Nephron progenitor cell (in vitro differentiated cells): ENCODE measurements around the gene CDC42.

Experiments
- DNase-seq: peaks from one replicate; pipeline ENCODE4 v3.0.0; 2021
- H3K27ac Mint-ChIP-seq: 2 replicates; pipeline ENCODE4 v1.8.0; 2021; ENCODE audit warnings: mild to moderate bottlenecking, moderate library complexity, mixed read lengths
- H3K27me3 Mint-ChIP-seq: 2 replicates; pipeline ENCODE4 v1.8.0; 2021; ENCODE audit warnings: mild to moderate bottlenecking, low read depth, mixed read lengths; ENCODE audit not compliant: poor library complexity
- H3K36me3 Mint-ChIP-seq: 2 replicates; pipeline ENCODE4 v1.8.0; 2021; ENCODE audit warnings: low read depth, mixed read lengths
- H3K4me1 Mint-ChIP-seq: 2 replicates; pipeline ENCODE4 v1.8.0; 2021; ENCODE audit warnings: mixed read lengths
- H3K4me3 Mint-ChIP-seq: 2 replicates; pipeline ENCODE4 v1.8.0; 2021; ENCODE audit warnings: mild to moderate bottlenecking, moderate library complexity, mixed read lengths
- H3K9me3 Mint-ChIP-seq: 2 replicates; pipeline ENCODE4 v1.8.0; 2021; ENCODE audit warnings: mild to moderate bottlenecking, moderate library complexity, mixed read lengths
- CTCF ChIP-seq: fragments of 200-600 bp; sonication (generic); IDR thresholded peaks from 2 replicates; pipeline ENCODE4 v1.5.0; 2021; ENCODE audit warnings: antibody characterized with exemption

The CDC42 gene

GRCh38 chr1:22133931-22134324, 81.4 kb downstream of the CDC42 start:
- H3K27ac Mint-ChIP-seq = no peak overlapping the region
- H3K4me3 Mint-ChIP-seq = no peak overlapping the region
- no peaks in the 10 kb centered on the region for H3K36me3 Mint-ChIP-seq
- no peaks in the 10 kb centered on the region for H3K9me3 Mint-ChIP-seq
- H3K27me3 Mint-ChIP-seq = peaks cover 76% of the 10 kb centered on the region
- peaks cover 13% of the 10 kb centered on the region for H3K4me1 Mint-ChIP-seq
- no peak for DNase-seq
- TF ChIP-seq CTCF = no peak

GRCh38 chr1:22137004-22137720, 84.7 kb downstream of the CDC42 start:
- no peaks in the 10 kb centered on the region for H3K36me3 Mint-ChIP-seq
- H3K4me1 Mint-ChIP-seq = peaks cover 23% of the 10 kb centered on the region
- no peaks in the 10 kb centered on the region for H3K9me3 Mint-ChIP-seq
- no peak for TF ChIP-seq CTCF
- no peak overlapping the region for H3K27ac Mint-ChIP-seq
- peaks cover 92% of the 10 kb centered on the region for H3K27me3 Mint-ChIP-seq
- no peak overlapping the region for H3K4me3 Mint-ChIP-seq
- DNase-seq = no peak

GRCh38 chr1:22139066-22139594, 86.6 kb downstream of the CDC42 start:
- Mint-ChIP-seq H3K4me3 (no peak overlapping the region), H3K4me1 (peaks cover 23% of the 10 kb centered on the region), H3K27me3 (peaks cover 88% of the 10 kb centered on the region)

GRCh38 chr1:22139817-22140216, 87.3 kb downstream of the CDC42 start:
- Mint-ChIP-seq H3K9me3 (no peaks in the 10 kb centered on the region), H3K4me3 (no peak overlapping the region), H3K27ac (no peak overlapping the region), H3K36me3 (no peaks in the 10 kb centered on the region), H3K27me3 (peaks cover 88% of the 10 kb centered on the region), H3K4me1 (peaks cover 23% of the 10 kb centered on the region)
- DNase-seq = no peak
- TF ChIP-seq CTCF = no peak

More at GRCh38 chr1:22139066-22139594, 86.6 kb downstream of the CDC42 start:
- DNase-seq = no peak
- Mint-ChIP-seq H3K9me3 (no peaks in the 10 kb centered on the region), H3K27ac (no peak overlapping the region), H3K36me3 (no peaks in the 10 kb centered on the region)
- TF ChIP-seq CTCF = no peak
